Adrenal gland (tissue), 5 donors: ENCODE data around the gene SCYGR2.

ENCODE experiments used
- POLR2A ChIP-seq, 2 donors: fragments of 450-650 bp; IDR thresholded peaks; one replicate each; pipeline ENCODE4 v1.6.1; 2017; ENCODE audit warnings: antibody characterized with exemption in 2 of 2, mild to moderate bottlenecking in 2 of 2, moderate library complexity in 1 of 2
- TF ChIP-seq, protein P1 (sequence below), 6 experiments: fragments of 450-650 bp in 4 of 6; fragments of 200-600 bp in 2 of 6; sonication (generic) in 1 of 6; IDR thresholded peaks; 1 replicate in 5 of 6; 2 replicates in 1 of 6; pipeline versions ENCODE4 v1.5.1 to v1.8.0; 2016 to 2021; ENCODE audit warnings: antibody characterized with exemption in 6 of 6, mild to moderate bottlenecking in 2 of 6, moderate library complexity in 1 of 6
- donor health status: DM: no; HTN: no; CAD: no.

DNA sequence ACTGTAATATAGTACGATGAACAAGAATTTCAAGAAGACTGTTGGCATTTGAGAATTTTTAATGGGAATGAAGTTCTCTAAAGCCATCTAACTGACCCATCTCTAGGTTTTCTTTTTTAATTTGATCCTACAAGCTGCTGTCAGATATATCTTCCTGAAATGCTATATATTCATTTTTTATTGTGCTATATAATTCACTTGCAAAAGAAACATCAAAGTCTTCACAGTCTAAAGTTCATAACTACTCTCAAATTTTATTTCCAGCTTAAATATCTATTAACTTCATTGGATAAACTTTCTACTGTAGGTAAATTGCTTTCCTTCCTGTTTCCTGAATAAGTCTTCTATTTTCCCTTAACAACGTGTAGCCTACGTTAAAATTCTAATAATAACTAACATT, 3.7 kb downstream of the SCYGR2 start:
- TF ChIP-seq, protein P1, sequence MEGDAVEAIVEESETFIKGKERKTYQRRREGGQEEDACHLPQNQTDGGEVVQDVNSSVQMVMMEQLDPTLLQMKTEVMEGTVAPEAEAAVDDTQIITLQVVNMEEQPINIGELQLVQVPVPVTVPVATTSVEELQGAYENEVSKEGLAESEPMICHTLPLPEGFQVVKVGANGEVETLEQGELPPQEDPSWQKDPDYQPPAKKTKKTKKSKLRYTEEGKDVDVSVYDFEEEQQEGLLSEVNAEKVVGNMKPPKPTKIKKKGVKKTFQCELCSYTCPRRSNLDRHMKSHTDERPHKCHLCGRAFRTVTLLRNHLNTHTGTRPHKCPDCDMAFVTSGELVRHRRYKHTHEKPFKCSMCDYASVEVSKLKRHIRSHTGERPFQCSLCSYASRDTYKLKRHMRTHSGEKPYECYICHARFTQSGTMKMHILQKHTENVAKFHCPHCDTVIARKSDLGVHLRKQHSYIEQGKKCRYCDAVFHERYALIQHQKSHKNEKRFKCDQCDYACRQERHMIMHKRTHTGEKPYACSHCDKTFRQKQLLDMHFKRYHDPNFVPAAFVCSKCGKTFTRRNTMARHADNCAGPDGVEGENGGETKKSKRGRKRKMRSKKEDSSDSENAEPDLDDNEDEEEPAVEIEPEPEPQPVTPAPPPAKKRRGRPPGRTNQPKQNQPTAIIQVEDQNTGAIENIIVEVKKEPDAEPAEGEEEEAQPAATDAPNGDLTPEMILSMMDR (IDR thresholded peaks at IDR 0.05), result no peak
- no peak for TF ChIP-seq POLR2A (IDR thresholded peaks at IDR 0.05)
